CD8-positive, alpha-beta memory T cell (primary cell): ENCODE data around the gene CEP44. TPM values are rescaled to one million over a fixed set of nuclear protein-coding genes. Genes with fewer than 3 reads are reported as not detected.

ENCODE experiments used
- CTCF ChIA-PET: fragments of 350-600 bp; sonication (Branson Sonifier 250); formaldehyde crosslinking; loops from one replicate; lab custom pipeline; 2021; ENCODE audit warnings: antibody characterized with exemption; lab: Charles Lee
- POLR2A ChIA-PET: fragments of 350-600 bp; sonication (Branson Sonifier 250); formaldehyde crosslinking; loops from one replicate; lab custom pipeline; 2021; ENCODE audit warnings: antibody characterized with exemption; lab: Charles Lee
- DNase-seq, 5 donors: peaks; one replicate each; pipeline versions ENCODE4 v3.0.0 to v3.0.0-alpha.2; 2020 to 2022; ENCODE audit warnings: mixed read lengths in 1 of 5
- H3K27ac ChIP-seq: one replicate; pipeline ENCODE4 v1.7.0; 2013; ENCODE audit warnings: low read depth, mild to moderate bottlenecking, low read length, moderate library complexity
- H3K27me3 ChIP-seq: 2 replicates; pipeline ENCODE4 v1.7.0; 2013; ENCODE audit warnings: low read length, mild to moderate bottlenecking; ENCODE audit not compliant: insufficient read depth, poor library complexity, severe bottlenecking
- H3K36me3 ChIP-seq: 2 replicates; pipeline ENCODE4 v1.7.0; 2013; ENCODE audit warnings: mild to moderate bottlenecking, low read length, moderate library complexity; ENCODE audit not compliant: insufficient read depth
- H3K4me1 ChIP-seq: 2 replicates; pipeline ENCODE4 v1.7.0; 2013; ENCODE audit warnings: mild to moderate bottlenecking, low read length, moderate library complexity; ENCODE audit not compliant: insufficient read depth
- H3K4me3 ChIP-seq: 2 replicates; pipeline ENCODE4 v1.7.0; 2013; ENCODE audit warnings: mild to moderate bottlenecking, low read length
- H3K9me3 ChIP-seq: 2 replicates; pipeline ENCODE4 v1.7.0; 2013; ENCODE audit warnings: mild to moderate bottlenecking, low read length
- H3K27ac Mint-ChIP-seq, 8 donors: one replicate each; pipeline ENCODE4 v1.8.0; 2020 to 2021; ENCODE audit warnings: mixed read lengths in 8 of 8, mild to moderate bottlenecking in 6 of 8, inconsistent platforms in 3 of 8, moderate library complexity in 3 of 8
- H3K27me3 Mint-ChIP-seq, 2 donors: one replicate each; pipeline ENCODE4 v1.8.0; 2020 to 2021; ENCODE audit warnings: mixed read lengths in 2 of 2, mild to moderate bottlenecking in 1 of 2, moderate library complexity in 1 of 2
- H3K36me3 Mint-ChIP-seq, 3 donors: one replicate each; pipeline ENCODE4 v1.8.0; 2020 to 2021; ENCODE audit warnings: mixed read lengths in 3 of 3, inconsistent platforms in 1 of 3, mild to moderate bottlenecking in 1 of 3
- H3K4me1 Mint-ChIP-seq, 3 donors: one replicate each; pipeline ENCODE4 v1.8.0; 2020 to 2021; ENCODE audit warnings: mixed read lengths in 3 of 3, inconsistent platforms in 1 of 3, mild to moderate bottlenecking in 1 of 3
- H3K4me3 Mint-ChIP-seq, 7 donors: one replicate each; pipeline ENCODE4 v1.8.0; 2020 to 2021; ENCODE audit warnings: mixed read lengths in 7 of 7, mild to moderate bottlenecking in 6 of 7, moderate library complexity in 4 of 7, inconsistent platforms in 2 of 7
- H3K9me3 Mint-ChIP-seq, 5 donors: one replicate each; pipeline ENCODE4 v1.8.0; 2020 to 2022; ENCODE audit warnings: mixed read lengths in 5 of 5, mild to moderate bottlenecking in 3 of 5, moderate library complexity in 2 of 5, inconsistent platforms in 1 of 5
- polyA plus RNA-seq: library from polyadenylated mRNA; unstranded; fragments of 300-500 nt; fragmentation: Illumina TruSeq; gene quantifications from one replicate; pipeline ENCODE4 v1.2.3, GENCODE V29; 2021
- total RNA-seq, 2 experiments: library from RNA; stranded (reverse); gene quantifications; one replicate each; pipeline ENCODE4 v1.2.3, GENCODE V29; 2021

The CEP44 gene
- total and polyA plus RNA-seq, 3 experiments from 2014 or later = 6.8 to 22.4 (median 20.4) TPM

DNA sequence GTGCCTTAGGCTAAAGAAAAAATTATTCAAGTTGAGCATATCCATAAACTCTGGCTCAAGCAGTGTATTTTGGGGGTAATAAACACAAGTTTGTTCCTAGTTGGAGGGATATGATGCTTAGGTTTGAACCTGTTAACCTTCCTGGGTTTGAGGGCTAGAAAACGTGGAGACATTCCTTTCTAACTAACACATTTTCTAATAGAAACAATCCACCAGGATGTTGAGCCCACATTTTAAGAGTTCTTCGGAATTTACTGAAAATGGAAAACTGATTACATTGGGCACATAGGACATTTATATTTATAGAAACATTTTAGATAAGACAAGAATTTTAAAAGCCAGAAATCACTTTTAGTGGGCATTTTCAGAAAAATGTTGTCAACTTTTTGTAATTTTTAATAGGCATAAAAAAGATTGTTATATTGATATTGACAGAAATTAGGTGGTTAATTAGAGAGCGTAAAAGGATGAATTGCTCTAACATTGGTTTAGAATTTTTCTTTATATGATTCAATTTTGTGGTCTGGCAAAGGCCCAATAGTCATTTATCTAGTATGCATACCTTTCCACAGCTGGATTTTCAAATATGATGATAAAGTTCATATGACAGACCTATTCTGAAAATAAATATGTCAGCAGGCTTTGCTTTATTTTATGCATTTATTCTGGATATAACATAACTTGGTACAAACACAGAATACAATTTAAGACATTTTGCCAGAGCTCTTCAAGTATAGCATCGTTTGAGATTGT lies 49.2 kb downstream of the CEP44 start:
- CTCF ChIA-PET = no interaction called here
- Mint-ChIP-seq H3K4me3 (no peak overlapping the region), H3K4me1 (no peaks in the 10 kb centered on the region), H3K27me3 (peaks cover 0 to 2% of the 10 kb centered on the region in 2 donors), H3K27ac (no peak overlapping the region), H3K9me3 (no peaks in the 10 kb centered on the region), H3K36me3 (peaks cover 0 to 3% (median 3%) of the 10 kb centered on the region in 3 donors)
- H3K4me3 ChIP-seq = no peak overlapping the region
- peaks cover 3% of the 10 kb centered on the region for H3K27me3 ChIP-seq
- no peaks in the 10 kb centered on the region for H3K36me3 ChIP-seq
- no peaks in the 10 kb centered on the region for H3K4me1 ChIP-seq
- no peaks in the 10 kb centered on the region for H3K9me3 ChIP-seq
- no peak overlapping the region for H3K27ac ChIP-seq
- POLR2A ChIA-PET = no interaction called here
- DNase-seq = no peak

DNA sequence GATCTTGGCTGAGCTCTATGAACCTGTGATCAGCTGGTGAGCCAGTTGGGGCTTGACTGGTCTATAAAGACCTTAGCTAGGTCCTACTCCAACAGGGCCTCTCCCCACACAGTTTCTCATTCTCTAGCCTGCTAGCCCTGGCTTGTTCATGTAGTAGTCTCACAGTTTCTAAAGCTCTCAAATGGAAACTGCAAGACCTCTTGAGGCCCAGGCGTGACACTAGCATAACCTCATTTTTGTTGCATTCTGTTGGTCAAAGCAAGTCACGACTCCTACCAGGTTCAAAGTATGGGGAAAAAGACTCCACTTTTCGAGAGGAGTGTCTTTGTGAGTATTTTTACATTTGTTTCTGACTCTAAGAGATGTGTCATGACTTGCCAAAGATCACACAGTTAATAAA lies 50.9 kb downstream of the CEP44 start:
- ChIA-PET CTCF (no interaction called here), POLR2A (no interaction called here)
- H3K4me1 ChIP-seq = no peaks in the 10 kb centered on the region
- no peak overlapping the region for H3K27ac Mint-ChIP-seq
- peaks cover 0 to 3% (median 3%) of the 10 kb centered on the region in 3 donors for H3K36me3 Mint-ChIP-seq
- no peaks in the 10 kb centered on the region for H3K27me3 Mint-ChIP-seq
- H3K4me3 Mint-ChIP-seq = no peak overlapping the region
- no peak overlapping the region for H3K4me3 ChIP-seq
- H3K36me3 ChIP-seq = no peaks in the 10 kb centered on the region
- H3K9me3 ChIP-seq = no peaks in the 10 kb centered on the region
- H3K4me1 Mint-ChIP-seq = no peaks in the 10 kb centered on the region
- no peak overlapping the region for H3K27ac ChIP-seq
- H3K9me3 Mint-ChIP-seq = no peaks in the 10 kb centered on the region
- DNase-seq = no peak
- peaks cover 3% of the 10 kb centered on the region for H3K27me3 ChIP-seq

DNA sequence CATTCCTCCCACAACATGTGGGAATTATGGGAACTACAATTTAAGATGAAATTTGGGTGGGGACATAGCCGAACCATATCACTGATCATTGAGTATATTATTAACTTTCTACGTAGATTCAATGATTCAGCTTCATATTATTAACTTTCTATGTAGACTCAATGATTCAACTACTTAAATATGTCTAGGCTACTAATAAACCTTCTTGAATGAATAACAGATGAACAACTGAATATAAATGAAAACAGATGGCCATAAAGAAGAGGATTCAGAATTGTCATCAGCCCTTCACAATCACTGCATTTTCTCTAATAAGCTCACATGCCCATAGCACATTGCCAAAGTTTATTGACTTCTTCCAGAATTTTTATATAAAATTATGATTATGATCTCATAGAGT lies 57.0 kb downstream of the CEP44 start:
- DNase-seq = no peak
- ChIA-PET CTCF (no interaction called here), POLR2A (no interaction called here)
- Histone ChIP-seq H3K9me3 (no peaks in the 10 kb centered on the region), H3K4me1 (no peaks in the 10 kb centered on the region), H3K4me3 (no peak overlapping the region), H3K36me3 (no peaks in the 10 kb centered on the region), H3K27me3 (no peaks in the 10 kb centered on the region), H3K27ac (no peak overlapping the region)
- Mint-ChIP-seq H3K27me3 (peaks cover 6 to 17% of the 10 kb centered on the region in 2 donors), H3K27ac (no peak overlapping the region), H3K9me3 (peaks cover 0 to 3% (median 0%) of the 10 kb centered on the region in 5 donors), H3K4me3 (no peak overlapping the region), H3K36me3 (peaks cover 0 to 10% (median 0%) of the 10 kb centered on the region in 3 donors), H3K4me1 (no peaks in the 10 kb centered on the region)

DNA sequence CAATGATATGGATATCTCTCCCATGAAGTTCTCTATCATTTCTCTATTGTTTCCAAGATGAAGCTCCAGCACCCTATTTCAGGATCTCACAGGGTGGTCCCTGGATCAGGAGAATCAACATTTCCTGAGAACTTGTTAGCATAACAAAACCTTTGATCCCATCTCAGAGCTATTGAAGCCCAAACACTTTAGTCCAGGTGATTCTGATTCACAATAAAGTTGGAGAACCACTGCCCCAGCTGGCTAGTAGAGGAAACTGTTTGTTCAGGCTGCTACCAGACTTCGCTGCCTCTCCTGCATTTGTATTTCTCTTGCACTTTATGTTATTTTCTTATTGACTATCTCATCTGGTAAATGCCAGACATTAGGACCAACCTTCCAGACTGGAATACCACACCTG lies 65.4 kb downstream of the CEP44 start:
- no peaks in the 10 kb centered on the region for H3K4me1 ChIP-seq
- Mint-ChIP-seq H3K4me1 (no peaks in the 10 kb centered on the region), H3K27ac (no peak overlapping the region), H3K36me3 (peaks cover 0 to 36% (median 0%) of the 10 kb centered on the region in 3 donors), H3K9me3 (peaks cover 6 to 21% (median 13%) of the 10 kb centered on the region in 5 donors), H3K4me3 (no peak overlapping the region), H3K27me3 (peaks cover 5 to 43% of the 10 kb centered on the region in 2 donors)
- H3K4me3 ChIP-seq = no peak overlapping the region
- DNase-seq = no peak
- no peak overlapping the region for H3K27ac ChIP-seq
- H3K27me3 ChIP-seq = peaks cover 3% of the 10 kb centered on the region
- ChIA-PET CTCF (no interaction called here), POLR2A (no interaction called here)
- no peaks in the 10 kb centered on the region for H3K9me3 ChIP-seq
- H3K36me3 ChIP-seq = no peaks in the 10 kb centered on the region

DNA sequence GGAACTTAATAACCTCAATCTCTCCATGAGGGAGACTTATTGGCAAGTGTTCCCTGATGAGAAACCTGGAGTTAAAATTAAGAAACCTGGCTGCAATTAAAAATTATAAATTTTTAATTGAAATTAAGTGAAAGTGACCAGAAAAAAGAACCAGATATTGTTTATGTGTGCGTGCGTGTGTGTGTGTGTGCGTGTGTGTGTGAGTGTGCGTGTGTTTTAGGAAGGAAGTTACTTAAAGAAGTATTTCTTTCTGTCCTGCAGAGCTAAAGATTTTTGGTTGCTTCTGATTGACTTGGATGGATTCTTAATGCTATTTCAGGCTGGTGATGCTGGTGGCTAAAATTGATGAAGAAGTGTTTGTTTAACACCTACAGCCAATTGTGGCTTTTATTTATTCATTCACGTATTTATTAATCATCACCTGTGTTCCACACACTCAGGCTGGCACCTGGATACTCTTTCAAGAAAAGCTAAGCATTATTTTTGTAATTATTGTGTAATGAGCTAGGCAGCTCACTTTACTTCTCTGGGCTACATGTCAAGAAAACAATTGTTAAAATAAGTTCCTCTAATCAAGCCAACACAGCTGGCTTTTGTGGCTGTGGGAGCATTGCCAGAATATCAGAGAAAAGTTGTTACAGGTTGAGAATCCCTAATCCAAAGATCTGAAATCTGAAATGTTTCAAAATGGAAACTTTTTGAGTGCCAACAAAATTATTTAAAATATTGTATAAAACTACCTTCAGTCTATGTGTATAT lies 68.5 kb downstream of the CEP44 start:
- Mint-ChIP-seq H3K36me3 (peaks cover 0 to 14% (median 0%) of the 10 kb centered on the region in 3 donors), H3K9me3 (peaks cover 6 to 18% (median 10%) of the 10 kb centered on the region in 5 donors), H3K27ac (no peak overlapping the region), H3K4me1 (no peaks in the 10 kb centered on the region), H3K4me3 (no peak overlapping the region), H3K27me3 (peaks cover 3 to 32% of the 10 kb centered on the region in 2 donors)
- Histone ChIP-seq H3K27me3 (peaks cover 3% of the 10 kb centered on the region), H3K9me3 (no peaks in the 10 kb centered on the region), H3K36me3 (no peaks in the 10 kb centered on the region), H3K4me1 (no peaks in the 10 kb centered on the region), H3K4me3 (no peak overlapping the region), H3K27ac (no peak overlapping the region)
- ChIA-PET CTCF (no interaction called here), POLR2A (no interaction called here)
- no peak for DNase-seq

DNA sequence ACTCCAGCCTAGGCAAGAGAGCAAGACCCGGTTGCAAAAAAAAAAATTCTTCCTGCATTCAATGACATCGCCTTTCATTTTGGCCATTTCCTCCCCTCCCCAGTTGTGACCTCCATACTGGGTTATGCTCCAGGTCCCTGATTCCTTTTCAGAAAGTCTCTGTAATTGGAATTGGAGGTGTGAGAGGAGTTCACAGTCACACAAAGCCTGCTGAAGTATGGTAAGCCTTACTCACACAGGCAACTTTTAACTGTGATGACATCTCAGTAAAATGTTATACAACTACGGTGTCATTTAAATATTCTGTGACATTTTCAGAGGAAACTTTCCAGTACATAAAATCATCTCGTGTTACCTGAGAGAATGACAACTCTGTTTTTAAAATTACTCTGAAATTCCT lies 73.6 kb downstream of the CEP44 start:
- peaks cover 0 to 6% (median 0%) of the 10 kb centered on the region in 3 donors for H3K4me1 Mint-ChIP-seq
- H3K4me3 Mint-ChIP-seq = no peak overlapping the region
- no peak overlapping the region for H3K27ac Mint-ChIP-seq
- H3K9me3 ChIP-seq = no peaks in the 10 kb centered on the region
- no peaks in the 10 kb centered on the region for H3K36me3 Mint-ChIP-seq
- peaks cover 3% of the 10 kb centered on the region for H3K27me3 ChIP-seq
- H3K4me1 ChIP-seq = no peaks in the 10 kb centered on the region
- H3K27ac ChIP-seq = no peak overlapping the region
- peaks cover 5 to 32% of the 10 kb centered on the region in 2 donors for H3K27me3 Mint-ChIP-seq
- POLR2A ChIA-PET = no interaction called here
- H3K9me3 Mint-ChIP-seq = peaks cover 0 to 3% (median 0%) of the 10 kb centered on the region in 5 donors
- H3K36me3 ChIP-seq = no peaks in the 10 kb centered on the region
- CTCF ChIA-PET = no interaction called here
- no peak overlapping the region for H3K4me3 ChIP-seq
- no peak for DNase-seq

DNA sequence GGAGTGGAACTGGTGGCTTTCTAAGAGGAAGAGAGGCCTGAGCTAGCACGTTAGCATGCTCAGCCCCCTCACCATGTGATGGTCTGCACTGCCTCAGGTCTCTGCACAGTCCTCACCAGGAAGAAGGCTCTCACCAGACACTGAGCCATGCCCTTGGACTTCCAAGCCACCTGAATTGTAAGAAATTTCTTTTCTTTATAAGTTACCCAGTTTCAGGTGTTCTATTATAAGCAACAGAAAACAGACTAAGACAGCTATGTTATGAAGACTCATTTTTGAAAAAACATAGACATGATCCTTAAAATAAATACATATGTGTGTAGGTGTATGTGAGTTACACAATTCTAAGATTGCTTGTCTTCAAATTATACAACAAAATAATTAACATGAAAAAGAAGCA lies 74.7 kb downstream of the CEP44 start:
- no peaks in the 10 kb centered on the region for H3K4me1 ChIP-seq

DNA sequence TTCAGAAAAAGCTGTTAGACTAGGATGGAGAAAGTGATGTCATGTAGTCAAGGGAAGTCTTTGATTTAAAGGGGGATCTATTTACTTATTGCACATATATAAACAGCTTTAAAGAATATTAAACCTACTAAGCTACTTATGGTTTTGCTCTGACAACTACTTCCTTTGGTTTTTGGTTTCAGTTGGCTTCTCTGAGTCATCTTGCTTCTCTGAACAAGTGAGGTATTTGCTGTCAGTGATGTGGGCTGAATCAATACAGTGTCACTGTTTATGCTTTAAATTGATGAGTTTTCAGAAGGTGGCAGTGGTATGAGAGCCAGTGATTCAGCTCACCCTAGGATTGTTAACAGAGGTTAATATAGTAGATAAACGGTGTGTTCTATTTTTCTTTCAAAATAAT lies 75.1 kb downstream of the CEP44 start:
- peaks cover 0 to 6% (median 0%) of the 10 kb centered on the region in 3 donors for H3K4me1 Mint-ChIP-seq
- H3K27me3 ChIP-seq = peaks cover 1% of the 10 kb centered on the region
- H3K9me3 ChIP-seq = no peaks in the 10 kb centered on the region
- CTCF ChIA-PET = interaction anchor here (1.5 kb wide), 1 partner anchor 9 kb away, joined by 3 read pairs; no protein-coding TSS in a partner anchor
- H3K27ac ChIP-seq = no peak overlapping the region
- peaks cover 5 to 23% of the 10 kb centered on the region in 2 donors for H3K27me3 Mint-ChIP-seq
- H3K36me3 ChIP-seq = no peaks in the 10 kb centered on the region
- H3K4me1 ChIP-seq = no peaks in the 10 kb centered on the region
- peaks cover 0 to 3% (median 0%) of the 10 kb centered on the region in 5 donors for H3K9me3 Mint-ChIP-seq
- no peaks in the 10 kb centered on the region for H3K36me3 Mint-ChIP-seq
- no peak overlapping the region for H3K4me3 Mint-ChIP-seq
- H3K4me3 ChIP-seq = no peak overlapping the region
- H3K27ac Mint-ChIP-seq = no peak overlapping the region
- POLR2A ChIA-PET = no interaction called here
- DNase-seq = peak in 1 of 5 donors; percentile 1

More for the DNA sequence above, 74.7 kb downstream of the CEP44 start:
- POLR2A ChIA-PET = no interaction called here
- Mint-ChIP-seq H3K9me3 (peaks cover 0 to 3% (median 0%) of the 10 kb centered on the region in 5 donors), H3K4me1 (peaks cover 0 to 6% (median 0%) of the 10 kb centered on the region in 3 donors), H3K27me3 (peaks cover 5 to 26% of the 10 kb centered on the region in 2 donors), H3K4me3 (no peak overlapping the region), H3K27ac (no peak overlapping the region), H3K36me3 (no peaks in the 10 kb centered on the region)
- CTCF ChIA-PET = interaction anchor here (1.5 kb wide), 1 partner anchor 8 kb away, joined by 3 read pairs; no protein-coding TSS in a partner anchor
- H3K36me3 ChIP-seq = no peaks in the 10 kb centered on the region
- H3K27me3 ChIP-seq = peaks cover 3% of the 10 kb centered on the region
- no peak for DNase-seq
- H3K27ac ChIP-seq = no peak overlapping the region
- no peaks in the 10 kb centered on the region for H3K9me3 ChIP-seq
- H3K4me3 ChIP-seq = no peak overlapping the region
